SK-N-DZ (cell line): ENCODE data around the gene AUH.
A peak's percentile ranks its signal among the peaks of the same experiment; 100 is the strongest.

Source experiments
- DNase-seq: peaks from one replicate; pipeline ENCODE4 v3.0.0-alpha.2; 2015; ENCODE audit warnings: low spot score

AUH gene

DNA sequence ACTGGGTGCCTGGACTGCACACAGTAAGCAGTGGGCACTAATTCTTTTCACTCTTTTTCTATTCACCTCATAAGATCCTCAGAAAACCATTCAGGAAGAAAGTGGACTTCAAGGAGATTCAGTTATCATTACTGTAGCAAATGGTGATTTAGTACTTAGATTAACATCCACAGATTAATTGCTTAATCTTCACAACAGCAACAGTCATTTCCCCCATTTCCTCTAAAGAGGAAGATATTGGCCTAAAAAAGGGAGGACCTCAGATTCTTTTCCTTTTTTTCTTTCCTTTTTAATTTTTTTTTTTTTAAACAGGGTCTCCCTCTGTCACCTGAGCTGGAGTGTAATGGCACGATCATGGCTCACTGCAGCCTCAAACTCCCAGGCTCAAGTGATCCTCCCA, 64.4 kb downstream of the AUH start:
- DNase-seq: no peak

DNA sequence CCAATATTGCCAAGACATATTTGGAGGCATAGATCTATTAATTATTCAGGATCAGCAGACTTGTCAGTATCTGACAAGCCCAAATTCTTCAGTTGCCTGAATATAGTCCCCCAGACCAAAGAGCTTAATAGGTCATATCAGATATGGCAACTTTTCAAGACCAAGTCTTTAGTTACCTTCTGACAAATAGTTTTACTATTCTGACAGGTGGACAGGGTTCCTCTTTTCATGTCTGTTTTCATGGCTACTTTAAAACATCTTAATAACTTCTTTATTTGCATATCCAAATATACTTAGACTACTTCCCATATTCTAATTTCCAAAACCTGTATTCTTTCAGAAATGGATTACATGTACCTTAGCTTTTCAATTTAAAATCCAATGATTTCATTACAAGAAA, 65.4 kb downstream of the AUH start:
- DNase-seq: no peak

DNA sequence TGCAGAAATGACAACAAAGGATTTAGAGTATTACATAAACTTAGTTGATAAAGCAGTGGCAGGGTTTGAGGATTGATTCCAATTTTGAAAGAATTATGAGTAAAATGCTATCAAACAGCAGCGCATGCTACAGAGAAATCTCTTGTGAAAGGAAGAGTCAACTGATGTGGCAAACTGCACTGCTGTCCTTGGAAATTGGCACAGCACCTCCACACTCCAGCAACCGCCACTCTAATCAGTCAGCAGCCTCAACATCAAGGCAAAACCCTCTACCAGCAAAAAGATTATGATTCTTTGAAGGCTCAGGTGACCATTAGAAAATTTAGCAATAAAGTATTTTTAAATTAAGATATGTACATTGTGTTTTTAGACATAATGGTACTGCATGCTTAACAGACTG, 66.4 kb downstream of the AUH start:
- no peak for DNase-seq

DNA sequence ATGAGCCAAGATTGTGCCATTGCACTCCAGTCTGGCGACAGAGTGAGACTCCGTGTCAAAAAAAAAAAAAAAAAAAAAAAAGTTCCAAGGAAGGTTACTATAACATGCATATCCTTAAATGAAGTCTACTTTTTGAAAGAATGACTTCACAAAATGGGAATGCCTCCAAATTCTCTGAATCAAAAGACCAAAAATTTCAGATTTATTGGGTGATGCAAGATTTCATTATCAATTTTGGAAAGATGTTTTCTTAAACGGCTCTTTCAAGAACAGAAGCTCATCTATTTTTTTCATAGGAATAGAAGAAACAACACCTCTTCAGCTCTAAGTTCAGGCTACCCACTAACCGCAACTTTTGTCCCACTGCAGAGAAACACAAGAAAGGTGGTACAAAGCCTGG, 69.9 kb downstream of the AUH start:
- DNase-seq: no peak

DNA sequence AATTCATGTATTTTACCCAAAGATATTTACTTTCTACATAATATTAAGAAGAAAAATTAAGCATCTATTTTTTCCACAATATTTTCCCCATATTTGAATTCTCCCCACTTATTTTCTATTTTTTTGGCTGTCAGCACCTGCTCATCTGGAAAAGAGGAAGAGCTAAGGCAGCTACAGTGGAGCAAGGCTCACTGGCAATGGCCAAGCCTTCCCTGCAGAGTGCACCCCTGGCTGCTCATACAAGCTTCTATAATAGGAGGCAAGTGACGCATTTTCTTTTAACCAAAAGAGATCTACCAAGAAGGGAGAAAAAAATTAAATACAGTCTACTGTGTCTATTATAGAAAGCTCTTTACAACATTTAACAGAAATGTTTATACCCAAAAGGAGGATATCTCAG, 72.5 kb downstream of the AUH start:
- no peak for DNase-seq

DNA sequence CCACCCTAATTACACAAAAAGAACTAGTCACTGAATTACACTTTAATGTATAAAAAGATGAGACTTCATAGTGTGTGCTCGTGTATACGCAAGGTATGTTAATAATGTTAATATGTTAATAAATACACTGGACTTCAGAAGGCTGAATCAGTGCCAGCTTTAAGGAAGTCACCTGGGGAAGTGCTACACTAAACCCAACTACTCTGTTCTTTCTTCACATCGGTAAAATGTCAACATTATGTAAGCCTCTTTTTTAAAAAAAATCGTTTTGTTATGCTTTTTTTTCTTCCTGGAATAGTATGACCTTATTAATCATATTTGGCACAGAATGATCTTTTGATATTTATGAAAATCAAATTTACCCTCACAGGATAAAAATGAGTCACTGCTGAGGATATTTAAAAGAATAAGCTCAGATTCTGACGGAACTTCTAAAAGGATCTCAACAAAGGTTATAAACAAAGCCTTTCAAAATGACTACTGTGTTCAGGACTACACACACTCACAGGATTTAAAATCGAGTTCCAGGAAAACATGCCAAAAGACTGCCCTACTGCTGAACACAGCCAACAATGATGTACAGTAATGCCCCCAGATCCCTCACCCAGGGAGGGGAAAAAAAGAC, 75.9 kb downstream of the AUH start:
- no peak for DNase-seq

DNA sequence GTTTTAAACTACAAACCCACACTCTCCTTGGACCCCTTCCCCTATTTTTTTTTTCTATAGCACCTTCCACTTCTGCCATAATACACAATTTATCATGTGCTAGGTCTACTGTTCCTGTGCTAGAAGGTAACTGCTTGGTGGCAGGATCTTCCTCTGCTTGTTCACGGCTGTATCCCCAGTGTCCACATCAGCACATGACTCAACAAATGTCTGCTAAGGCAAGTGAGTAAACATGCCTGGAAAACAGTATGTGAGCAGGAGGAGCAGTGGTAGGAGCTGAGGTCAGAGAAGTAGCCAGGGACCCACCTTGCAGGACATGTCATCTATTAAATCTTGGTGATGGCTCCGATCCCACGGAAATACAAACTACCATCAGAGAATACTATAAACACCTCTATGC, 79.4 kb downstream of the AUH start:
- no peak for DNase-seq

DNA sequence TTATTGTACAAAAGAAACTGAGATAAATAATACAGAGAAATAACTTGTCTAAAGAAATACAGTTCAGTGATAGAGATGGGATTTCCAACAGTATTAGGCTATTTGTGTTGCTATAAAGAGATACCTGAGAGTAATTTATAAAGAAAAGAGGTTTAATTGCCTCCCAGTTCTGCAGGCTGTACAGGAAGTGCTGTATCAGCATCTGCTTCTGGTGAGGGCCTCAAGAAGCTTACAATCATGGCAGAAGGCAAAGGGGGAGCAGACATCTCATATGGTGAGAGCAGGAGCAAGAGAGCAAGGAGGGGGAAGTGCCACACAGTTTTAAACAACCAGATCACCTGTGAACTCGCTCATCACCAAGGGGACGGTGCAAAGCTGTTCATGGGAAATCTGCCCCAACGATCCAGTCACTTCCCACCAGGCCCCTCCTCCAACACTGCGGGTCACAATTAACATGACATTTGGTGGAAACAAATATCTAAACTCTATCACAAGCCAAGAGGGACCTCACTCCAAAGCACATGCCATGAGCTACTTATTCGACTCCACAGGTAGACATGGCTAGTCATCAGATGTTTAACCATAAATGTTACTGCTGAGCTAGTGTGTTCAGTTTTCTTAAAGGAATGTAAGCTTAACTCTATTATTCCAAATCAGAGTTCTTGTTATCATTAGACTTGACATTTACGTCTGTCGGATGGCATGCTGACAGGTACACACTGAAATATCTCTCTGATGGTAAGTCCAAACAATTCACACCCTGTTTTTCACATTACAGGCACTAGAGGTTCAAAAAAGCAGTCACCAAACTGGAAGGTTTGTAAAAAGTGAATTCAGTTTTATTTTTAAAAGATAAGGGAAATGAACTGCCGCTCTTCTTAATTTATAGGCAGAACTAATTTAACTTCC, 82.2 kb downstream of the AUH start:
- DNase-seq: no peak

DNA sequence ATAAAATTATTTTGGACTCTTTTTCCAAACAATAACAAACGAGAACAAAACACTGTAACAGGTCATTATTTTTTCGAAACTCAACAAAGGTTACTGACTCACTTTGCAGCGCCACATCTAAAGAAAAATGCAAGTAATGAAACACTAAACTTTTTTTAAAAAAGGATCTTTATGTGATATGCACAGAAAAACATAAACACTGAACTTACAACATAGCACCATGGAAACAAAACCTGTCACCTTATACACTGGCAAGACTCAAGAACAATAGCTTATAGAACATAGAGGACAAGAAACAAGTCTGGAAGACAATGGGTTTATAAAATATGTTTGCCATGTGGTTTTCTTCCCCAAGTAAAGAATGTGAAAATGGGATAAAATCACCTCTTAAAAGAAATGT, 85.2 kb downstream of the AUH start:
- DNase-seq: no peak

DNA sequence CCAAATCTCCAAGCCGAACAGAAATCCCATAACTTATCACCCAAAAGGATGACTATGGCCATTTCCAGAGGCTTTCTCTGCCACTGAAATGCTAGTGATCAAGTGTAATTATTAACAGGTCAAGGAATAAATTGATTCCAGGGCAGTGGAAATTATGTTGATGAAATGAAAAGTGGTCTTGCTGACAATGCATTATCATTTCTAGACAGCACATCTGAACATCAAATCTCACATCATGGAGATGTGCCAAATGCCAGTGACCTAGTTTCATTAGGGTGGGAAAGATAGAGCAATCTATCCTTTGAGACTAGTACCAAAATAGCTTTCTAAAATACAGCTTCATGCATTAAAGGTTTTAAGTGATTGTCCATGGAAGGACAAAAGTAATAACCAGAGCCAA, 86.1 kb downstream of the AUH start:
- no peak for DNase-seq

DNA sequence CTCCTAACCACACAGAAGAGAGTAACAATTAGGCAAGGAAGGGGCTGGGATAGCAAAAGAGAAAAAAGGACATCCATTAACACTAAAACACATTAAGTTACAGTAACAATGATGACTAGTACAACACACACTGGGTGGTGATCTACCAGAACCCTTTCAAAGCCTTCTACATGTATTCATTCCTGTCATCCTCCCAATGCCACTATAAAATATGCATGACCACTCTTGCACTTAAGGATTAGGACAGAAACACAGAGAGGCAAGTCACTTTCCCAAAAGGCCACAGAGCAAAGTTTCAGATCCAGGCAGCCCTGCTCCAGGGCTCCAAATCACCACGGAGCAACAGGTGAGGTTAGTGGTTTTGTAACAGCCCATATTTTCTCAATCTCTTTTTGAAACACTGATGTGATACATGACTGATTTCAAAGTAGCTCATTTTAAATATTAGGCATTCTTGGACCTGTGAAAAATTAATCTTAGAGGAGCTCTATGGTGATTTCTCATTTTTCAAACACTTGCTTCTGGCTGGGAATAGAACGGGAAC, 86.7 kb downstream of the AUH start:
- no peak for DNase-seq

DNA sequence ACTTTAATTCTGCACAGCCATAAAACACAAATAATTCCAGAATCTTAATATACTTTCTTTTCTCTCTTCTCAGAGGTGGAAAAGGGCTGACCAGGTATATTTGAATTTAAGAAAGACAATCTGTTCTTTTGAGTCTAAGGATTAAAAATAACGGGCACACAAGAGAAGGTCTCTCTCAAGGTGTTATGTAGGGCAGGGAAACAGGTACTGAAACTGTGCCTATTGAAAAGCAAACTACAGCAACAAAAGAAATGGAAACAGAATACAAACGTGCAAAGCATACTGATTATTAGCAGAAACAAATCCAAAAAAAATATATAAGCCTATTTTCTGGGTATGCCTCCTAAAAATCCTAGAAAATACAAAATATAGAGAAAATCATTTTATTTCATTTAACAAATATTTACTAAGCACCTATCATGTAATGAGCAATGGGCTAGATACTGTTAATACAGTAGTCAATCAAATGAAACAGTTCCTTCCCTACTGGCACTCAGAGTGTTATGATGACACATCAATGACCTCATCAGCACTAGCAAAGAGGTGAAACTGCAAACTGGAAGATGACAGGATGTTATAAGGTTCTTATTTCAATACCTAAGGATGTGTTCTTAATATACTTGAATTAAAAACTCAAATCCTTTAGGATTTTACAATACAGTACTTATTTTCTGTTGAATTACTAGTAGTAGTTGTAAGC, 87.7 kb downstream of the AUH start:
- no peak for DNase-seq

DNA sequence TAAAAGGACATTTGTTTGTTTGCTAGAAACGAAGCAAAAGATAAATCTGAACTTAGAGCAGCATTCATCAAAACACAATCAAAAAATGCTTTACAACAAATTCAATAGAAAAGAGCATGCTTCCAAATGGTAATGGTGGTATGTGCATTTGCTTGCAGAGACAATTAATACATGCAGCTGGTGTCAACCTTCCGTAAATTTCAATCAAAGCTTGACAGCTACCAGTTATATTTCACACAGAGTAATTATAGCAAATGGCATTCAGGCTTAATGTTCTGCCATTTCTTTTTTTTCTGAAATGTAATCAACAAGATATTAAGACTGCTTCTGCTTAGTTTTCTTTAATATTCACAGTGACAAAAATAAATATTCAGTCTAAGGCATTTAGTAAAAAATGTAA, 90.6 kb downstream of the AUH start:
- no peak for DNase-seq

DNA sequence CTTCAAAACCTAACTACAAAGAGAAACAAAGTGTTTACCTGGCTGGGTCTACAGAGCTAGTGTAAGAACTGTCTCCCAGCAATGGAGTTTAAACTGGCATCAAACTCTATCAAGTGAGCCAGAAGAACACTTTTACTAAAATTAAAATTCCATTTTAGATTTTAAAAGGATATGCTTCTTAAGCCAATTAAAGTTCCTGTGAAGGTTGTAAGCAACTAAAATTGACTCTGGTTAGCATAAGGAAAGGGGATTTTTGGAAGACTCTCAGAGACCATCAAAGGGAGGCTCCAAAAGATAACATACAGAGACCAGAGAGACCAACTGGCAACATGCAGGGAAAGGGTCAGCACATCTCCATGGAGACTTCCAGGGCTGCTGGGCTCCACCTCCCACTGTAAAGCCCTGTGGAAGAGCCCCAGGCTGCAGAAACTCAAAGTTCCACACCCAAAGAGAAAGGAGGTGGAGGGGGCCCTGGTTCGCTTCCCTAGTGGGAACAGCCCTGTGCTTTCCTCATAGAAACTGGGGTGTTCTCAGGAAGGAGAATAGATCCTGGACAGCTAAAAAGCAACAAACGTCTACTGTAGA, 91.7 kb downstream of the AUH start:
- DNase-seq: no peak

DNA sequence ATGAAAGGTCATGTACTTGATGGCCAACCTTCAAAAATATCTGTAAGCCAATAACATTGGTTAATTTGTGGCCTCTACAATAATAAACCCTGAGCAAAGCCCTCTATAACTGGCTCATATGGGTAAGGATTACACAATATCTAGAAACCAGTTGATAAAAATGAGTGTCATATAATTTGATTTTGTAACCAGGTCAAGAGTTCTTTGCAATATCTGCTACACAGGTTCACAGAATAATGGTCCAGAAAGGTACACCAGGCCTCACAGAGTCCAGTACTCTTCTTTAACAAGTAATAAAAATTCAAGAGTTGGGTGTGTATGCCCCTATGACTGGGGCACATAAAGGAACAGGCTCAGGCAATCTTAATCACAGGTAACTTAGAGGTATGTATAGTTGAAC, 95.3 kb downstream of the AUH start:
- no peak for DNase-seq

DNA sequence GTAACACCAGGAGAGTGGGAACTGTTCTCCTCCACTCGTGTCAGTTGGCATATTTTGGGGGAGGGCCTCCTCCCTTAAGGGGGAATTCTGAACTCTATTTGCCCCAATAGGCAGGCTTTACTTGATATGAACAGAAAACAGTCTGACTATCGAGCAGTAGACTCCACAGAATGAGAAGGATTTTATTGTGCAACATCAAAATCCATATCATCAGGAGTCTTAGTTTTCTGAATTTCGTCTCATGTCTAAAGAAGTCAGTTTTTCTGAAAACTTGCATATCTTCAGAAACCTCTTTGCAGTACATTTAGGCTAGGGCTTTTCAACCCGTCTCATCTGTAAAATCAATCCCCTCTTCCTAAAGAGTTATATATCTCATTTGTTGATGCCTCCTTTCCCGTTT, 96.2 kb downstream of the AUH start:
- DNase-seq: no peak

DNA sequence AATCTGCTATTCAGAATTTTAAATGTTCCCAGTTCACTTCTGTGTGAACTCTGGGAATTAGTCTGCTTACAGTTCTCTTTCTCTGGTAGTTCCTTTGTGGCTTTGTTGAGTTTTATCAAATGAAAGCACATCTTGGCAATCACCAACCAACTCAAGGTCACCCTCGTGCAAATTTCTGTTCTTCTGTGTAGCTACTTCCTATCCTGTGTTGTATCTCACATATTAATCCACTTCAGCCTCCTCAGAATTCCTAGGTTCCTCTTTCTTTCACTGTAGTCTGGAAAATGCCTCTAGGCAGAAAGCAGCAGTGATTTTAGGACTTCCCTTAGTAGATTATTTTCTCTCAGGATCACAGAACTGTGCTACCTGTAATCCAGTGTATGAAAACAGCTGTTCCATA, 100.3 kb downstream of the AUH start:
- DNase-seq: no peak

DNA sequence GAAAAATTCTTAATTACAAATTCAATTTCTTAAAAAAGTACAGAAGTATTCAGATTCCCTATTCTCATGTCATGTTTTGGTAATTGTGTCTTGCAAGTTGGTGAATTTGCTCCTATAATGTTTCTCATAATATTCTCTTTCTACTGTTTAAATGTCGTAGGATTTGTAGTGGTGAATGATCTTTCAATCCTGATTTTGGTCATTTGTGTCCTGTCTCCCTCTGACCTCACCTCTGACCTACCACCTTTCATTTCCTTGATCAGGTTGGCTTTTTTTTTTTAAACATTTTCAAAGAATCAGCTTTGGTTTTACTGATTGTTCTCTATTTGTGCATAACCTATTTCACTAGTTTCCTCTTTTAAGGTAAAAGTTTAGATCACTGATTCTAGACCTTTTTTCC, 102.6 kb downstream of the AUH start:
- no peak for DNase-seq

DNA sequence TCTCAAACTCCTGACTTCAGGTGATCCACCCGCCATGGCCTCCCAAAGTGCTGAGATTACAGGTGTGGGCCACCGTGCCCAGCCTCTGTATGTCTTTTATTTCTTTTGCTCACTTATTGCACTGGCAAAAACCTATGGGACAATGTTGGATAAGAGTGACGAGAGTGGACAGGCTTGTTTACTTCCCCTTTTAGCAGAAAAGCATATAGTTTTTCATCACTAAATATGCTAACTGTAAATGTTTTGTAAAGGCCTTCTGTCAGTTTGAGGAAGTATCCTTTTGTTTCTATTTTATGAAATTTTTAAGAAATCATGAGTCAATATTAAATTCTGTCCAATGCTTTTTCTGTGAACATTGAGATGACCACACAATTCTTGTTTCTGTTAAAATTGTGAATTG, 103.3 kb downstream of the AUH start:
- no peak for DNase-seq

DNA sequence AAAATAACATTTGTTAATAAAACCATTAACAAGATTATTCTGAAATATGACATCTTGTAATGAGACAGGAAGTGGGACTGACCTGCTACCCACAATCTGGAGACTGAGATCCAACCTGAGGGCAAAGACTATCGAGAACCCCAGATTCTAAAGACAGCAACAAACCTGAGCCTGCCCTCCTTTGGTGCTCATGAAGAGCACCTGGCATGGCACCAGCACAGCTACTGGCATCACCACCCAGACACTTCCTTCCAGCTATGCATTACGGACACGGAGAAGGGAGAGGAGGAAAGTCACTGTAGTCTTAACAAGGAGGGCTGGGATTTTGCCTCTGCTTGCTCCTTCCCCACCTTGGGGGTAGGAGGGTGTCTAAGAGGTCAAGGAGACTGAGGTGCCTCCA, 105.5 kb downstream of the AUH start:
- DNase-seq: no peak

DNA sequence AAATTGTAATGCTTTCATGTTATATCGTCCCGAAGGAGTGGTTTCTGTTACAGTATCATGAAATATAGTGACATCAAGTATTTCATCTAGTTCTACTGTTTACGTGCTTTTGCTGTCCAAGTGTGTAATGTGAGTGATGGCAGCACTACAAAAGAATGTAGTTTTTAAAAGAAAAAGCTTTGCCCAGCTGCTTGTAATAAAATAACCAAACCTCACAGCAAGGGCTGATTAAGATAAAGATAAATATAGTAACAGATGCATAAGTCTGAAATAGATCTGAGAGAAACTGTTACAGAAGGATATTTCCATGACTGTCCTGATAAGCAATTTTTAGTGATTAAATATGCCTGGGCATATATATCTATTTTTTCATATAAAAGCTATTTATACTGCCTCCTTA, 106.4 kb downstream of the AUH start:
- DNase-seq: no peak

DNA sequence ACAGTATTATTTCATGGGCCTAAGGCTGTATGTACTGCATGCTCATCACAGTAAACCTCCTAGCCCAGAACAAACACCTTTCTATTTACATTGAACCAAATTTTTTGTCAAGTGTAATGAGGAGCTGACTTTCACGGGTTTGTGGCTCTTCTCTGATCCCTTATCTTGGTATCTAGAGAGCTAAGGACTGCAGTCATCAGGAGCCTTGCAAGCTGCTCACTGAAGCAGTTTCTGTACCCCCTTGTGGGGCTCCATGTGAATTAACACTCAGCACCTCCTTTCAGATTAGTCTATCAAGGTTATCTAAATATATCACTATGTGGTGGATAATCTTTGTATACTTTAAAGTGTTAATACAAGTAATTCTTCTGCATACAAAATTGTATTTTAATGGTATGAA, 108.2 kb downstream of the AUH start:
- DNase-seq: peak; percentile 1
